ENCODE results near the gene AFAP1.

The AFAP1 gene

DNA sequence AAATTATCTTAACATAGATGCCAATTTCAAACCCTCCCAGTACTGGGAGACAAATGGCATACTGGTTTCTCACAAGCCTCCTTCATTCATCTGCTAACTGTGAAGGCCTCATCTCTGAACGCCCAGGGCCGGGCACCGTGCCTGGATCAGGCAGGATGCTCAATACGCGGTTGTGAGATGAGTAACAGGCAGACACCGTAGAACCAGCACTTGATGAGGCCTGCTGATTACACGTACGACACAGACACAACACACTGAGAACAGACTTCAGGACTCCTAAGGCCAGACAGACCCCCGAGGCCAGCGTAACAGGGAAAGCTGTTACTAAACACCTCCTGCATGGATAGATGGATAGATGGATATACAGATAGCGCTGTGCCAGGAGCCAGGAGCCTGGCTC is 154.6 kb downstream of the AFAP1 start:
- DNase-seq (ENCODE audit: low read depth in 3 of 3), result no peak

DNA sequence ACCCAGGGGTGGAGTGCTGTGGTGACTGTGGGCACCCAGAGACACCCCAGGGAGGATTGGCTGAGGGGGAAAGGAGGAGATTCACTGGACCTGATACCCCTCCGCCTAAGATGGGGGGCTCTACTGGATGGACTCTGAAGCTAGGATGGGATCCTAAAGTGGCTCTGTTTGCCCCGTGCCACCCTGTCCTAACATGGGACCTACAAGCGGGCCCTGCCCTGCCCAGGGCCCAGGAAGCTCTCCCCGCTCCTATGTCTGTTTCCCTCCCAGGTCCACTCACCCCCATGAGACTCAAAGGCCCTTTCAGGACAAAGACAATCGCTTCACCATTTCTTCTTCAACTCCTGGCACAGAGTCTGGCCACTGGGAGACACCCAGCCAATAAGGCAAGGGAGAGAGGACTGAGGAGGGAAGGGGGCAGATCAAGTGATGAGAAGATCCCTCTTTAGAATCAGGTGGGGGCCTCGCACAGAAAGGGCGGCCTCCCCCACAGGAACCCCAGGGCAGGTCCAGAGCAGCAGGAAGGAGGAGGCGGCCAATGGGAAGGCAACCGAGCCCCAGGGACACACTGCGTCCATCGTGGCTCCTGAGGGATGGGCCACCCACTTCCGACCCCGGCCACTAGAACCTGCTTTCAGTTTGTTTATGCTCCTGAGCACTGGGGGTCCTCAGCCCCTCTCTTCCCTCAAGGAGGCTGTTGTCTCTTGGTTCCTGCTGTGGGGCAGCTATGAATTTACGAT is 155.4 kb downstream of the AFAP1 start:
- DNase-seq (ENCODE audit: low read depth in 3 of 3), result no peak

DNA sequence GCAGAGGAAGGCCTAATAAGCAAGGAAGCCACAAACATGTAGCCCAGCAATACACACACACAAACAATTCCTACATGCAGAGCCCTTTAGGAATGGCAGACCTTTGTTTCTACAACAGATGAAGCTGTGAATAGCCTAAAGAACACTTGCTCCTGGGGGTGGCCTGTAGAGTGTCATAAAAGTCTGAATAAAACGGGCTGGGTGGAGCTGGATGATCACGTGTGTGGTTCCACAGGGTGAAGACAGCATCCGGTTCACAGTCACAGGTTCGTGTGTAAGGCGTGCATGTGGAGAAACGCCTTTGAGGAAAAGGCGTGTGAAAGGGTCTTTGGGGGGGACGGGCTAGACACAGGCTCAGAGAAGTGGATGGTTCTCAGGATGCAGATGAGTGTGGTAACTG is 156.1 kb downstream of the AFAP1 start:
- no peak for DNase-seq (ENCODE audit: low read depth in 3 of 3)

DNA sequence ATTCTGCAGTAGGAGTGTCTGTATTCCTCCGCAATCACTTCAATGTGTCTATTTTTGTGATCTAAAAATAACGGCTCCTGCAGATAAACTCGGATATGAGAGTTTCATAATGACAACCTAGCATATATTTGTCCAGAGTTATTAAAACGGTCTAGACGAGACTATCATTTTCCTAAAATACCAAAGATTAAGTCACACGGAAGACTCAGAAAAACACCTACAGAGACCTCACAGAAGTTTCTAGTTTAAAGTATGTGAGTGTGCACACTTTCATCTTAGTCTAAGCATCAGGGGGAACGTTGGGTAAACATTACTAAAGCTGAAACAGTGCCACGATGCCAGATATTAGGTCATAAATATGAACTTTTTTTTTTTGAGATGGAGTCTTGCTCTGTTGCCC is 156.9 kb downstream of the AFAP1 start:
- DNase-seq (ENCODE audit: low read depth in 3 of 3), result no peak

DNA sequence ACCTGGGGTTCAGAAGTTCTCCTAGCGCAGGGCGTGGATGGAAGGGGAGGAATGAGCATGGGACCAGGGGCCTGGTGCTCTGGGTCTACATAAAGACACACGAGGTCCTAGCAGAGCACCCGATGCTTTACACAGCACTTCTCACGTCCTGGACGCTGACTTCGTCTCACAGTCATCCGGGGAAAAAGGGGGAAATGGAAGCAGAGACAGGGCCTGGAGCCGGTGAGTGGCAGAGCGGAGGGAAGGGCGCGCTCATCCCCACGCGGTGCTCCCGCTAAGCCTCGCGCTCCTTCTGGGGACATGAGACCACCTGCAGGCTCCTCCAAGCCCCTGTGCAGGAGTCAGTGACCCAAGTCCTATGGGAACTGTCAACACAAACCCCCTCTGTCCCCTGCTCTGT is 157.7 kb downstream of the AFAP1 start:
- no peak for DNase-seq (ENCODE audit: low read depth in 3 of 3)

DNA sequence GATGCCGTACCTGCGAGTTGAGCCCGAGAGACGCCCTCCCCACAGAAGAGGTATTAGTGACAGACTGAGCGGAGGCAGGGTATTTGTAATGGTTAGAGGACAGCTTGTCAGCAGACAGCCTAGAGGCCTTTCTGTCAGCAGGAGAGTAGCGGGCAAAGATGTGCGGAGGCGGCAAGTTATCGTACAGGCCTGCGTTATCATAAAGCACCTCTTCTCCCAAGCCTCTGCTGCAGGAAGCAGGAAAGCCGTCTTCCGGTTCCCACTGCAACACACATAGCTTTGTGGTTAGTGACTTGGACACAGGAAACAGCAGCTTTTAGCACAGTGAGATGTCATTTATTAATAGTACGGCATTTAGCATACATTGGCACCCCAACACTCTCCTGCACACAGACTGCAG is 158.3 kb downstream of the AFAP1 start:
- DNase-seq (ENCODE audit: low read depth in 3 of 3), result no peak

DNA sequence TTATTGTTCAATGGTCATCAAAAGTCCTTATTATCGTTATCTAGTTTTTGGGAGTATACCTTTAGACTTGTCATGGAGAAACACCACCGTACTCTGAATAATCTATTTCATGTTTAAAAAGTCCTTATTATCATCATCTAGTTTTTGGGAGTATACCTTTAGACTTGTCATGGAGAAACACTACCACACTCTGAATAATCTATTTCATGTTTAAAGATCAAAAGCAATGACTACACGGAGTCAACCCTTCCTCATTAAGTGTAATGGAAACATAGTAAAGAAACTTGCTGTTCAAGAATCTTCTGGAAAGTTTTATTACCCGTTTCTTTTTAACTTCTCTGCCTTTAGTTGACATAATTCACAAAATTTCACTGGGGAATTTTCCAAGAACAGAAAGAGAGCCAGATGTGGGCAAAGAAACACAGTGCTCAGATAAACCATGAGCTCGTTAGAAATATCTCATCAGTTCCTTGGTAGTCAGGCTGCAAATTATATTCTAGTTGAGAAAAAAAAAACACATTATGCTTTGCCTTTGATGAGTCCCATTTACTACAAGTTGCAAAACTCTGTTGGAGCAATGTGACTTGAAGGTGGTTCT is 158.8 kb downstream of the AFAP1 start:
- no peak for DNase-seq (ENCODE audit: low read depth in 3 of 3)

DNA sequence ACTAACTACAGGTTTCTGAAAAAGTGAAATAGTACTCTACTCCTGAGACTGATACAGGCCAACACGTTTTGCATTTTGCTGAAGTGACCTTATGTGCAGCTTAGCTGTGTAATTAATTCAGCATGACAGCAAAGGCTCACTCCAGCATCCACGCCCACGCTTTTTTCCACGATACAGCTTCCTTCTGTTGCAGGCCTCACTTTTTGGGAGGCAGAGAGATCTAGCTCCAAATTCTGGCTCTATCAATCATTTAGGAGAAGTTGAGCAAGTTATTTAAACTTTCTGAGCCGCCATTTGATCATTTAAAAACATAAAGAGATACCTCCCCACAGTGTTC is 160.3 kb downstream of the AFAP1 start:
- no peak for DNase-seq (ENCODE audit: low read depth in 3 of 3)

DNA sequence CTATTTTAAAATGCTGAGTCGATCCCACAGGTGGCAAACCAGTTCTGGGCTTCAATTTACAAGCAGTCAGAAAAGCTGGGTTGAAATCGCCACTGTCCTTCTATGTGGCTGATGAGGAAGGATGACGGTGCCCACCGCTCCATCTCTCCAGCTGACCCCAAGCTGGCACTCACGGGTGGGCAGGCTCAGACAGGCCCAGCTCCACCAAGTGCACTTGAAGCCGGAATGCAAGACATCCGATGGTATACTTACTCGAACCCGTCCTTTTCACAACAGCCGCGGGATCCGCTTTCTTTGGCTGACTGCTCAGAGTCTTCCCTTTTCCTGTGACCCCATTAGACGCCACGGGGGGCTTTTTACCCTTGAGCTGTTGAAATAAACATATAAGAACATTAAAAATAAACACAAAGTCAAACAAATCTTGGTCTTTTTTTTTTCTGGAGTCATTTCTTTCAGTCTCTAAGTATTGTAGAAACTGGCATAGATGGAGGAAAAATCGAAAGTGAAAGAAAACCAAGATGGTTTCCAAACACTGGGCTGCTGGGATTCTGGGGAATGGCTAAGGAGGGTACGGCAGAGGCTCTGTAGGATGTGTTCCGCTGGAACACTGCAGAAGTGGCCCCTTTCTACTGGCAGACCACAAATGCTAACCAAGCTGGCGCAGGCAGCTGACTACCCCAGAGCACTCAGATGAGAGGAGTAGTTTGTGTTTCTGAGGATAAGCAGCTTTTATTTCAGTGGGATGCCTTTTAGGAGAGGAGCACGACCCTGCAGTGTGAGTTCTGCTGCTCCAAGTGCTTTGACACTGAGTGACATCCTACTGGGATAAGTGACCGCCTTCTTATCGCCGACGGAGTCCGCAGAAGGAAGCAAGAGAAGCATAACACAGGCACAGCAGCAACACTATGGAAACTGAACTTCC is 160.9 kb downstream of the AFAP1 start:
- no peak for DNase-seq (ENCODE audit: low read depth in 3 of 3)

DNA sequence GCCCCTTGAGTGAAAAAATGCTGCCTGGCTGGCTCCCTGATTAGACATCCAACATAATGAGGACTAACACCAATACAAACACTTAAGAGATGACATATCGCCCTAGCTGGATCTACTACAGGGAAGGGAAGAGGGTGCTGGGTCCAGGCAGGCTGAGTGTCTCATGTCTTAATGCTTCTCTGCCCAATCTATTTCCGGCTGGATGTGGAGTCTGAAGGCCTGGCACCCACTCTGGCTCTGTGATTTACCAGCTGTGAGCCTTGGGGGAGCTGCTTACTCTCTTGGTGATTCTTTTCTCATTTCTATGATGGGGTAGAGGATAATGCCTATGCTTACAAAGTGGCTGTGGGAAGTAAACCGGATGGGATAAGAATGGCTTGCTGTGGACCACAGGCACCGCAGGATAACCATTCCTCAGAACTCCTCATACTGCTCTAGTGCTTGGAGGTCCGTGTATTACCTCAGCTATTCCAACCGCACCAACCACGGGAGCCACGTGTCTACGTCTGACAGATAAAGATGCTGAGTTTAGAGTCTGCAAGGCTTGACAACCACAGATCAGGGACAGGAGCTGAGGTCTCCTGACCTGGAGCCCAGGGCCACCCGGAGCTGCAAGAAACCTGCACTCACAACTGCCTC is 161.7 kb downstream of the AFAP1 start:
- DNase-seq (ENCODE audit: low read depth in 3 of 3), result no peak

DNA sequence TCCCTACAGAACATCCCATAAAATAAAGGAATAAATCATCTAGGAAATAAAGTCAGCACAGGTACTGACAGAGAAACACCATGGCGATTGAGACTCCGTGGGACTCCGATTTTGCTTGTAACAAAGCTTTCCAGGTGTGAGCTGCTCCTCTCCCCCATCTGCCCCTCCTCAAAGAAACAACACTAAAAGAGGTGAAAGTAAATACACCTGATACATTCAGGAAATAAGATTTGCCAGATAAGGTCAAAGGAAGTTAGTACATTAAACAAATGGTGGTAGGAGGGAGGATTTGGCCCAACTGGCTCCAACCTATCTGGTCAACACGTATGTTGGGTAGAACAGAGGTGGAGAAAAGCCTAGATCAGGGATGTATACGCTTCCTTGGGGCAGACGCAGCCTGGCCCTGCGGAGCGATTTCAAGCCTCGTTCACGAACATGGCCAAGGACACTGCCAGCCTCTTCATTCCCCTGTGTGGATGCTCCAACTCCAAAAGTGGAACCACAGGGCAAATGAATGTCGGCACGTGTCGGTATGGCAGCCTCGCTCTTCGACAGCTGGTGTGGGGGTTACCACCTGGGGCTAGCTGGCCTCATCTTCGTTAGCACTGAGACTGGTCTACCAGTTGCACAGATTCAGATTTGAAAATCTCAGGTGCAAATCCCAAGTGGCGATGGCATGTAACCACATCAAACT is 162.5 kb downstream of the AFAP1 start:
- no peak for DNase-seq (ENCODE audit: low read depth in 3 of 3)

DNA sequence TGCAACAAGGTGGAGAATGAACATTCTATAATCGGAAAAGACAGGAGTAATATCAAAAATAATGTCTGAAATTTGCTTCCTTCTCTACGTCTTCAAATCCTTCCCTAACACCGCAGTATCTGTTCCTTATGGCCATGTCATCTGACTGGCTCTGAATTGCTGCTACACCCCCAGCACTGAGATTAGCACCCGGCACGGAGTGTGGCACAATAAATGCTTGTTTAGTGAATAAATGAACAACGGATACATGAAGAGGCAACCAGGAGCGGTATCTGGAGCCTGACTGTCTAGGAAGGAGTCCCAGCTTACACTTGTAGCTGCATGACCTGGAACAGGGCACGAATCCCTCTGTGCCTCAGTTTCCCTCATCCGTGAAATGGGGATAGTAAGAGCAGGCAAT is 164.3 kb downstream of the AFAP1 start:
- no peak for DNase-seq (ENCODE audit: low read depth in 3 of 3)

DNA sequence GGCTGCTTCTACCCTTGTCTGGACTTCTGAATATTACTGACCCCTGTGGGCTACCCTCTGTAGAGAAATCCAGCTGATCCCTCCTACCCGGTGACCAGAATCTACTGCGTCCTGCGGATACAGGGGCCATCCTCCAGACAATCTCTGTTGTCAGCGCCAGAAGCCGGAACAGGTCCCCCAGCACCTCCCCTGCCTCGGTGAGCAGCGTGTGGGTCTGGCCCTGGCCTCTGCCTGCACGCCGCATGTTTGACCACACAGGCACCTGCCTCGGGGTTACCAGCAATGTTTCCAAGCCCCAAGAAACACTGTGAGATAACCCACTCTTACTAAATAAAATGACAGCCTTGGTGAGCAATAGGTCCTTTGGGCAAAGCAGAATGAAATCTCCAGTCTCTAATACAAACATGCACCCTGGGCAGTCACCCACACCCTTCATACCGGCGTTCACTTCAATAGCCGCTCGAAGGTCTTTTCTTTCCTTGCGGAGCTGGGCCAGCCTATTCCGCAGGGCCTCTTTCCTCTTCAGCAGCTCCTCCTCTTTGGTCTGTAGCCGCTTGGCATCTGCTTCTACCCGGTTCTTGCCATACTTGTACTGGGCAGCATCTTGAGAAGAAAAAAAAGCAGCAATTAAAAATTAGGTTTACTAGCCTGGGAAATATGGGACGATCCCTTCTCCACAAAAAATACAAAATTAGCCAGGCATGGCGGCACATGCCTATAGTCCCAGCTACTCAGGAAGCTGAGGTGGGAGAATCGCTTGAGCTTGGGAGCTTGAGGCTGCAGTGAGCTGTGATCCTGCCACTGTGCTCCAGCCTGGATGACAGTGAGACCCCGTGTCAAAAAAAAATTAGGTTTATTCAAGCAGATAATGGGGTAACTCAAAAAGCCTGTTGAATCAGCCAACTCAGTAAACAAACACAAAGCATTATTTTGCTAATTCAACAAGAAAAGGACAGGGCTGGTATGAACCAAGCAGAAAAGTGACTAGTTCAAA is 165.1 kb downstream of the AFAP1 start:
- no peak for DNase-seq (ENCODE audit: low read depth in 3 of 3)

DNA sequence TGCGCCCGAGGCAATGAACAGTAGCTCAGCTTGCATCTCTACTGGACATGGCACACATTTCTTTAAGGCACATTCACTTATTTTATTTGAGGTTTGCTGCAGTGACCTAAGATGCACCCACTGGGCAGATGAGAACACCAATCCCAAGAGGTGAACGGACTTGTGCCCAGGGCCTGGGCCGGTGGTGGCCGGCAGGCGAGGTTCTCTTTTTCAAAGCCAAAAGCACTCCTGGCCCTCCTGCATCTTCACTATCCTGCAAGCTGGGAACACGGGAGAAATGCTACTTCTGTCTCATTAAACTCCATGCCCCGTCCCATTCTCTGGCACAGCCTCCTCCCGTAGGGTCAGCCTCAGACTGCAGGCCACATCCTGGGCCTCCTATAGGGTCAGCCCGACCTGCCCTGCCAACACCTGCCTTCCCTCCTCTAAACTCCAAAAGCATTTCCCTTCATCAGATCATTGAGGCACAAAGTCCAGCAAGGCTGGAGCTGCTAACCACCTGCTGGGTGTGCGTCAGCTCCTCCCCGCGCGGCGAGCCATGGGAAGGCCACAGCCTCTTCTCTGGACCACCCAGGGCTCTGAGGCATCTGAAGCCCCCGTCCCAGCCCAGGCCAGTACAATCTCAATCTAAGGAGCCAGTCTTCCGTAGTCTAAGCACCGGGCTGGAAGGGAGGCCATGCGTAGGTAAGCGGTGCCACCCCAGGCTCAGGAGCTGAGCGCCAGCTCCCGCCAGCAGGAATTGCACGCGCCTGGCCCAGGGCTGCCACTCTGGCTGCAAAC is 166.1 kb downstream of the AFAP1 start:
- DNase-seq (ENCODE audit: low read depth in 3 of 3), result no peak

DNA sequence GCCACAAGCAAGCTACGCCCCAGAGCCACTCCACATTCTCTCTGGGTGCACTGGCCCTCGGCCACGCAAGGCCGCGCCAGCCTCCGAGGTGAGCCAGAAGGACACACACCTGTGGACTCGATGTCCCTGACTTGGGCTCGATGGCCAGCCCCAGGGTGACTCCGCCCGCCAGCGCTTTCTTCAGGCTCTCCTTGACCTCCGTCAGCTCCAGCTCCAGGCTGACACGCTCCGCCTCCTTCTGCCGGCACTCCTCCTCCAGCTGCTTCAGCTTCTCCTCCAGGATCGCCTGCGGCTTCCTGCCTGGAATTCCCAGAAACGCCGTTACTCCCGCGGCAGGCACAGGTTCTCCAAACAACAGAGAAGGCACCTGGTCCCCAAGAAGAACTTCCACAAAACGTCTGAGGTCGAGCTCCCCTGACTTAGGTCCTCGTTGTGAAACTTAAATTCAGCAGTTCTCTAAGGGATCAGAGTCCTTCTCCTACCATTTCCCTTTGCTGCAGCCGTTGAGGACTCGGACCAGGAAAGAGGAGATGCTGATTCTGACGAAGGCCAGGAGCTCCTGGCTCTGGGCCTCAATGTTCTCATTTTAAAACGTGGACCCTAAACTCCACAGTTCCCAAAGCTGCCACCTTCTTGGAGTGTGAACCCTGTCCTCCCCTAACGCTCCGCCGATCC is 166.8 kb downstream of the AFAP1 start:
- no peak for DNase-seq (ENCODE audit: low read depth in 3 of 3)

DNA sequence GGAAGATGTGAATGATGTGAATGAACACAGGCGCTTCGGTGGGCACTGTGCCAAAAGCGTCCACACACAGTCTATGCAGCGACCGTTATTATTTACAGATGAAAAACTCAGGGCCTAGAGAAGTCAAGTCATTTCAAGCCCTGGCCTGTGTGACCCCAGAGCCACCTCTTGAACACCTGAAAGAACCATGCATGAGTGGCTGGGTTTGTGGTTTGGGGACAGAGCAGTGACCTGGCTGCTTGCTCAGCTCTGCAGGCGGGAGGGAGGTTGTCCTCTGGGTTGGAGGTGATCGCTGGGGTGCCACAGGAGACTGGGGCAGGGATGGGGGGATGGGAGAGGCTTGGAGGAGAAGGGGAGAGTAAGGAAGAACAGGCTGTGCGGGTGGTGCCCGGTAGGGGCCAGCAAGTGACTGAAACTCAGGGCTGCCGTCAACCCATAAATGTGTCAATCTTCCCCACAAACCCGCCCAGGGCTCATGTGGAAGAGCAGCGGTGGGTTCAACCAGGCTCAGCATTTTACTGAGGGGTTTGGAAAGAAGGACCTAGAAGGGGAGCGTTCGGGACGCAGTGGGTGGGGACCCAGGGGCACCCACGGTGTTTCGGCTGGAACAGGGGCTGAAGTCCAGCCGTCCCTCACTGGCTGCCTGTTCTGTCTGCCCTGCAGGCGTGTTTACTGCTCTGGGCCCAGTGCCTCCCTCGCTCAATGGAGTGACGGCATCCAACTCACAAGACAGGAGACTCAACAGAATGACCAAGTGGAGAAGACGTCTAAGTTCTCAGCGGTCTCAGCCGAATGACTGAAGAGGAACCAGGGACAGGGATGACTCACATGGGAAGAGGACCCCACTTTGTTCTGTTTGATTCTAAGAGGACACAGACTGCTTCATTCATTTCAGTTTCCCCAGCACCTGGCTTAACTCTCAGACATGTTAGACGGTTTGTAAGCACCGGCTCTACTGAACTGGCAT is 167.8 kb downstream of the AFAP1 start:
- no peak for DNase-seq (ENCODE audit: low read depth in 3 of 3)

DNA sequence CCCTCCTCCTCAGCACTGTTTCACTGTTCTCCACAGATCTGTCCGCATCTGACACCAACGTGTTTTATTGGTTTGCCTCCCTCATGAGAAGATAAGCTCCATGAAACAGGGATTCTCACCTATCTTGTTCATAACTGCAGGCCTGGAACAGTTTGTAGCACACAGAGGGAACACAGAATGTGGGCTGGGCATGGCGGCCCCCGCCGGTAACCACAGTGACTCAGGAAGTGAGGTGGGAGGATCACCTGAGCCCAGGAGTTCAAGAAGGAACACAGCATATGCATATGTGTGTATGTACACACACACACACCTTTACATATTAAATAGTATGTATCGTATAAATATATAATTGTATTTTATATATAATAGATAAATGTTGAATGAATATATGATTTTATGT is 168.6 kb downstream of the AFAP1 start:
- no peak for DNase-seq (ENCODE audit: low read depth in 3 of 3)

All from stimulated activated CD4-positive, alpha-beta T cell treated with anti-CD3 and anti-CD28 coated beads, TNF-alpha, amount 100 ng/mL, for 48 hours (primary cell).